Measurements from ENCODE around the gene WASF2.

Gene WASF2

DNA sequence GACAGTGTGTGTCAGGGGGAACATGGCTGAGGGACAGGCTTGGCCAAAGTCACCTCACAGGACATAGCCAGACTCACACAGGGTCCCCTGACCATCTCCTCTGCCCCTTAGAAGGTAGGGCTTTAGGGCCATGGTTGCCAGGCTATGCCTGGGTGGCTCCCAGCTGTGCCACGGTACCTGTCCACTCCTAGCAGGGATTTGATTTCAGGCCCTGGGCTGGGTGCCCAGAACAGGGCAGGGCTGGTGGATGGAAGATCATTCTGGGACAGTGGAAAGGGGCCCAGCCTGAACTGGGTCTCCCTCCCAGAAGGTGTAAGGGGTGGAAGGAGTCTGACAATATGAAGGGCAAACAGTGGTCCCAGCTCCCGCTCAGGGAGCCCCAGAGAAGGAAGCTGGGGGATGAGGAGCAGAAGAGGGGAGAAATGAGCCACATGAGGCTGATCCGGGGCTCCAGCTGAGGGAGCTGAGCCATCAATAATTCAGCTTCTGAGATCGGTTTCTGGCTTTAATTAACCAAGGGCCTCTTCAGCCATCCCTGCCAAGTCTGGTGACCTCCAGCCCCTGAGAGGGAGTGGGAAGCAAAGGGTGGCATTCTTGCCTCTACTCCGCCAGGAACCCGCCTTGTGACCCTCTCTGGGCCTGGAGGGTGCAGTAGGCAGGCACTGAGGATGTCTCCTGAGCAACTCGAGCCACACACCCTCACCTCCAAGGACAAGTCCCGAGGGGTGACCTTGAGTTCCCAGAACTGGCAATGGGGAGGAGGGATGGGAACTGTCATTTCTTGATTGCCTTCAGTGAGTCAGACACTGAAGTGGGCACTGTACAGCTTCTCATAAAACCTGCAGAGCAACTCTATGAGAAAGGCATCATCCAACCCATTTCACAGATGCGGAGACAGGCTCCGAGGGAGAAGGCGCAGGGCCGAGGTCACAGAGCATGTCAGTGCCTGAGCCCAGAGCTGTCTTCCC, 108.9 kb downstream of the WASF2 start:
- Mint-ChIP-seq H3K4me3 (no peak overlapping the region), H3K4me1 (no peaks in the 10 kb centered on the region), H3K27me3 (peaks cover 24% of the 10 kb centered on the region), H3K9me3 (no peaks in the 10 kb centered on the region), H3K27ac (peak overlapping the region in 1 of 2 donors; percentile 66)
- DNase-seq (no peak), ATAC-seq (no peak)

- DNase-seq (no peak), ATAC-seq (no peak)
- Mint-ChIP-seq H3K4me3 (no peak overlapping the region), H3K27ac (no peak overlapping the region), H3K4me1 (no peaks in the 10 kb centered on the region), H3K27me3 (peaks cover 24% of the 10 kb centered on the region), H3K9me3 (no peaks in the 10 kb centered on the region)
Measured at GRCh38 chr1:27380224-27380623, 109.7 kb downstream of the WASF2 start.

- no peak for DNase-seq
- peaks cover 24% of the 10 kb centered on the region for H3K27me3 Mint-ChIP-seq
- no peak for ATAC-seq
- H3K27ac Mint-ChIP-seq: no peak overlapping the region
- no peak overlapping the region for H3K4me3 Mint-ChIP-seq
- no peaks in the 10 kb centered on the region for H3K9me3 Mint-ChIP-seq
- H3K4me1 Mint-ChIP-seq: no peaks in the 10 kb centered on the region
Measured at GRCh38 chr1:27379564-27380122, 110.3 kb downstream of the WASF2 start.

- no peak for ATAC-seq
- Mint-ChIP-seq H3K27ac (no peak overlapping the region), H3K9me3 (no peaks in the 10 kb centered on the region), H3K27me3 (peaks cover 23% of the 10 kb centered on the region), H3K4me3 (no peak overlapping the region), H3K4me1 (no peaks in the 10 kb centered on the region)
- DNase-seq: no peak
Measured at GRCh38 chr1:27377760-27378495, 112.0 kb downstream of the WASF2 start.

- Mint-ChIP-seq H3K4me3 (no peak within 1 kb of the TSS), H3K27me3 (no peaks in the 10 kb centered on the region), H3K27ac (peak within 1 kb of the TSS in 1 of 2 donors; percentile 28), H3K9me3 (no peaks in the 10 kb centered on the region), H3K4me1 (peaks cover 5% of the 10 kb centered on the region)
- no peak for ATAC-seq
- DNase-seq: no peak
Measured at GRCh38 chr1:27374362-27375086, 115.4 kb downstream of the WASF2 start, which contains the start of gene FCN3. TSS of gene FCN3 (minus strand) at chr1:27374824. CDS start at chr1:27374818, 6 bp downstream.

DNA sequence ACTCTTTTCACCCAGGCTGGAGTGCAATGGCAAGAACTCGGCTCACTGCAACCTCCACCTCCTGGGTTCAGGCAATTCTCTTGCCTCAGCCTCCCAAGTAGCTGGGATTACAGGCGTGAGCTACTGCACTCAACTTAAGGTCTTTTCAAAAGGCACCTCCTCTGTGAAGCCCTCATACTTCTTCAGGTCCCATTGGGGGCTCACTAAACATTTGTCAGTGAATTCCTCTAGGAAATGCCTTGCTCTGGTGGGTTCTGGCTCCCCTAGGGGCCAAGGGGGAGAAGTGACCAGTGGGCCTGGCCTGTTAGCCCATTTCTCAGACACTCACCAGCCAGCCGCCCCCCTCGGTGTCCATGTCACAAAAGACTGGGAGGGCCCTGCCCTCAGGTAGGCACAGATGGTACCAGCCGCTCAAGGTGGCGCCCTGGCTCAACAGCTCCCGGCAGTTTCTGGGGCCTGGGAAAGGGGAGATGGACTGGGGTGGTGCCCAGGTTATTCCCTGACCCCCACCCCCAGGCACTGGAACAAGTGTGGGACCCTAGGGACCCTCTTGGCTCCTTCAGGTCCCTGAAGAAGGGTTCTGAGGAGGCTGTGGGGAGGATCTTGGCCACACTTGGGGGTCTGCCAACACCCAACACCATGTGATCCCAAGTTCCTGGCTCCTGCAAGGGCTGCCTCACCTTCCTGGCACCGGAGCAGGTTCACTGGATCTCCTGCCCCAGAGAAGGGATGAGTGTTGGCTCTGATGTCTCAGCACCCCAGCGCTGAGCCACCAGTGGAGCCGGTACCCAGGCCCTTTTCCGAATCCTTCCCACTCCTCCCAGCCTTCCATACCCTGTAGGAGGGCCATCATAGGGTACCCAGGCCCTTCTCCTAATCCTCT, 116.9 kb downstream of the WASF2 start:
- Mint-ChIP-seq H3K4me1 (peaks cover 13% of the 10 kb centered on the region), H3K9me3 (no peaks in the 10 kb centered on the region), H3K27ac (no peak overlapping the region), H3K27me3 (no peaks in the 10 kb centered on the region), H3K4me3 (no peak overlapping the region)
- ATAC-seq (no peak), DNase-seq (no peak)

DNA sequence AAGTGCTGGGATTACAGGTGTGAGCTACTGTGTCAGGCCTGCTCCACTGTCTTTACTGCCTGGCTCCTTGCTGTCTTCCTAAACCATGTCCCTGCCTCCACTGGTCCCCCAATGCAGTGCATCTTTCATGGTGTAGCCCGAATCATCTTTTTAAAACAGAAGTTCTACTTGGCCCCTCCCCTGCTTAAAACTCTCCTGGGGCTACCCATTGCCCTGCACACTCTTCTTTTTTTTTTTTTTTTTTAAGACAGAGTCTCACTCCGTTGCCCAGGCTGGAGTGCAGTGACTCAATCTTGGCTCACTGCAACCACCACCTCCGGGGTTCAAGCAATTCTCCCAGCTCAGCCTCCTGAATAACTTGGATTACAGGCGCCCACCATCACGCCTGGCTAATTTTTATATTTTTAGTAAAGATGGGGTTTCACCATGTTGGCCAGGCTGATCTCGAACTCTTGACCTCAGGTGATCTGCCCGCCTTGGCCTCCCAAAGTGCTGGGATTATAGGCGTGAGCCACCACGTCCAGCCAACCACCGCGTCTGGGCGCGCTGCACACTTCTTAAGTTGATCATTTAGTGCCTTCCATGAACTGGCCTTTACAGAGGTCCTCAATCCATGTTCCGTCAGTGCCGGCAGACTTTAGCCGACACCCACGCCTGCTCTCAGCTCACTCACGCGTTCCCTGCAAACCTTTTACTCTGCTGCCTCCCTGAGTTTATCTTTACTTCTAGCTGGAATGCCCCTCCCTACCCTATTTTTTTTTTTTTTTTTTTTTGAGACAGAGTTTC, 117.8 kb downstream of the WASF2 start:
- Mint-ChIP-seq H3K4me3 (no peak overlapping the region), H3K27me3 (no peaks in the 10 kb centered on the region), H3K9me3 (no peaks in the 10 kb centered on the region), H3K4me1 (peaks cover 18% of the 10 kb centered on the region), H3K27ac (no peak overlapping the region)
- no peak for ATAC-seq
- DNase-seq: no peak

DNA sequence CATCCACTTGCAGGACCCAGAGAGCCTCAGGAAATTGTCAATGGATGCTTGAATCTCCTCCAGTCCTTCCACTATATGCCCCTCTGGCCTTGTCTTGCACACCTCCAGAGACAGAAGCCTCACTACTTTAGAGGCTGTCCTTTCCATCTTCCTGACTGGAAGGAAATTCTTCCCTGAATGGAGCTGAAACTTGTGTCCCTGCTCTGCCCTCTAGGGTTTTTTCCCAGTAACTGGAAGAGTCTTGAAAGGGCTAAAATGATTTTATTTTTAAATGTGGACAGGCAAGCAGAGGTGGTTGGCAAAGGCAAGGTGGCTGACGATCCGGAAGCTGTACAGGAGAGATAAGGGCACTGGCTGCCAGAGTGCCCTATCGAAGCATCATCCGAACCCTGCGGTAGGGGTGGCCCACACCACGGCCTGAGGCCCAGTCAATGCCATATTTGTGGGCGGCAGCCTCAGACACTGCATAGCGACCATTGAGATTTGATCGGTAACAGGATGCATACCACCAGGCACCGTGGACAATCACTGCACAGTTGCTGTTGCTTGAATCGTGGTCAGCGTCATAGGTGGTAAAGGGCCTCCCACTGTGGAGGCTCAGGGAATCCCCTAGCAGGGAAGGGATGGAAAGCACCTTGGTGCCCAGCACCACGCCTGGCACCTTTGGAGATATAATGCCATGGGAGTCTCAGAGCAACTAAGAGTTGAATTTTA, 120.9 kb downstream of the WASF2 start:
- DNase-seq: no peak
- H3K27me3 Mint-ChIP-seq: no peaks in the 10 kb centered on the region
- ATAC-seq: no peak
- no peak overlapping the region for H3K4me3 Mint-ChIP-seq
- H3K9me3 Mint-ChIP-seq: no peaks in the 10 kb centered on the region
- H3K4me1 Mint-ChIP-seq: peaks cover 45% of the 10 kb centered on the region
- peak overlapping the region in 1 of 2 donors; percentile 33 for H3K27ac Mint-ChIP-seq

GRCh38 chr1:27367160-27367650, 122.8 kb downstream of the WASF2 start:
- no peak for ATAC-seq
- no peaks in the 10 kb centered on the region for H3K27me3 Mint-ChIP-seq
- no peak overlapping the region for H3K27ac Mint-ChIP-seq

DNA sequence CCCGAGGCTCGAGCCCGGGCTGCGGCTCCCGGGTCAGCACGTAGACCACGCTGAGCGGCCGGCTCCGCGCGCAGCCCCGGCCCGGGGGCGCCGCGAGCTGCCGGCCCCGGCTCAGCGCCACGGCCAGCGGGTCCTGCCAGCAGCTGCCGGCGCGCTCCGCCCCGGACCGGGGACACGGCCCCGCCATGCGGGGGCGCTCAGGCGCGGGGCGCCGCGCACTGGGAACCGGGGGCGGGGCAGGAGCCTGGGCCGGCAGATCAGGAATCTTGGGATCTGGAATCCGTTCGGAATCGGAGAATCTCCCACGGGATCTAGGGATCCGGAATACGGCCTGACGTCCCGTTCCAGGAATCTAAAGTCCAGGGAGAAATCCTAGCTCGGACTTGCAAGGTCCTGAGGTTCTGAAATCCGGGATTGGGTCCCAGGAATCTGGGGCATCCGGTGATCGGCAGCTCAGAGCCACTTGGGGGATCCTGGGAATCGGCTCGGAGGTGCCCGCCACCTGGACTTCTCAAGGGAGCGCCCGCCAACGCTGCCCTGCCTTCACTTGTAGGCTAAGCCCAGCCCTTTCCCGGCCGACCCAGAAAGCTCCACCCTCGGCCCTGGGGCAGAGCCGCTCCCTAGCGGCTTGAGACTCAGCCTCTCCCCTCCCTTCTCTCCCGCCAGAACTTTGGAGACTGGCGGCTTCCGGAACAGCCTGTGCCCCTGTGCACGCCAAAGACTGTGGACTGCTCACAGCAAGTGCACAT, 123.4 kb downstream of the WASF2 start, which contains the start of gene MAP3K6:
Gene MAP3K6, minus strand, starts transcription at position 551 of the 749 bp plus-strand sequence. Its CDS starts 364 bp downstream, at position 187.
- no peaks in the 10 kb centered on the region for H3K27me3 Mint-ChIP-seq
- H3K9me3 Mint-ChIP-seq: no peaks in the 10 kb centered on the region
- H3K27ac Mint-ChIP-seq: peak within 1 kb of the TSS; percentile 79 to 83
- H3K4me1 Mint-ChIP-seq: peaks cover 46% of the 10 kb centered on the region
- DNase-seq: no peak
- ATAC-seq: peak; percentile 46
- peak within 1 kb of the TSS; percentile 87 to 95 for H3K4me3 Mint-ChIP-seq

More at GRCh38 chr1:27367160-27367650, 122.8 kb downstream of the WASF2 start:
- no peak for DNase-seq
- H3K4me1 Mint-ChIP-seq: peaks cover 46% of the 10 kb centered on the region
- H3K4me3 Mint-ChIP-seq: peak overlapping the region; percentile 74 to 79
- no peaks in the 10 kb centered on the region for H3K9me3 Mint-ChIP-seq

DNA sequence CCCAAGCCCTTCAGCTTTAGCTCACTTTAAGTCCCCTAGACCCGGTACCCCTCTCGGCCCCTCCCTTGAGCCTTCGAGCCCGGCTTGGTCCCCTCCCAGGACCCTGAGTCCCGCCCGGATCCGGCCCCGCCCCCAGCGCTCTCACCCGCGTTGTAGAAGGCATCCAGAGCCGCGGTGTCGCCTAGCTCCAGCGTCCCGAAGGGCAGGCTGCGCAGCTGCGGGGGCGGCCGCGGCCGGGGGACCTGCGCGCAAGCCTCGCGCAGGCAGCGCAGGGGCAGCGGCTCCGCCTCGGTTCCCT, 123.9 kb downstream of the WASF2 start:
- Mint-ChIP-seq H3K9me3 (no peaks in the 10 kb centered on the region), H3K4me1 (peaks cover 46% of the 10 kb centered on the region), H3K4me3 (peak overlapping the region; percentile 87 to 95), H3K27me3 (no peaks in the 10 kb centered on the region), H3K27ac (peak overlapping the region; percentile 79 to 83)
- peak; percentile 79 for ATAC-seq
- DNase-seq: peak; percentile 82 to 83

DNA sequence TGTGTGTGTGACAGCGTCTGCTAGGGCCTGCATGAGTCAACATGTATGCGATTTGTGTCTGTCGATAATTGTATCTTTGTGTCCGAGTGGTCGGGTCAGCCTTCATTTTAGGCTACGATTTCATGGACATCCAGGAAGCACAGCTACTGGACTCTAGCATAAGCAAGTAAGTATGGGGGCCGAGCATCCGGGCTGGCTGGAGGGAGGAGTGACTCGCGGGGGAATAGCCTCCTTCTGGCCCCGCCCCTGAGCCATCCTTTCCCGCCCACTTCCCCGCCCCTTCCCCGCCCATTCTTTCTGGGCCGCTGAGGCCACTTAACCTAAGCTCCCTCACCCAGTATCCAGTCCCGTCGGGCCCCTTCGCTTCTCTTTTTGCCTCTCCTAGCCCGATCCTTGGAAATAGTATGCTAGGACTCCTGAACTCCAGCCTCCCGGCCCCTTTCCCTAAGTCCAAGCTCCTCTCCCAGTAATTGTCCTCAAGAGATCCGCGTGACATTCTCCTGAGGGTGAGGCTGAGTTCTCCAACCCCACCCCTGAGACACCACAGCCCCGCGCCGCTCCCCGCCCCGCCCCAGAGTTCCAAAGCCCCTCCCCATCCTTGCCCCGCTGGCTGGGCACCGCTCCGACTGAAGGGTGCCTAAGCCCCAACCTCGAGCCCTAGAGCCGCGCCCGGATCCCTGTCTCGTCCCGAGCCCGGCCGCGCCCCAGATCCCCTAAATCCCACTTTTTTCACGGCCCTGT, 124.4 kb downstream of the WASF2 start:
- H3K27me3 Mint-ChIP-seq: no peaks in the 10 kb centered on the region
- ATAC-seq (peak; percentile 77), DNase-seq (peak; percentile 73 to 75)
- peaks cover 51% of the 10 kb centered on the region for H3K4me1 Mint-ChIP-seq
- peak overlapping the region; percentile 87 to 95 for H3K4me3 Mint-ChIP-seq
- H3K27ac Mint-ChIP-seq: peak overlapping the region; percentile 79 to 83
- H3K9me3 Mint-ChIP-seq: no peaks in the 10 kb centered on the region

All from stimulated activated naive CD8-positive, alpha-beta T cell treated with anti-CD3 and anti-CD28 coated beads, Interleukin-15, amount 100 ng/mL, for 72 hours (primary cell).